WI38 (cell line): ENCODE results near the gene MACROD2.

Source experiments
- H3K4me3 ChIP-seq: 2 replicates; pipeline ENCODE4 v1.5.1; 2011; ENCODE audit warnings: low read depth, mild to moderate bottlenecking, control low read depth, low read length
- CTCF ChIP-seq: IDR thresholded peaks from 2 replicates; pipeline ENCODE4 v1.5.1; 2012; ENCODE audit warnings: low read depth, mild to moderate bottlenecking, control low read depth, low read length

The MACROD2 gene

GRCh38 chr20:14525426-14525825, 530.1 kb downstream of the MACROD2 start:
- no peak for TF ChIP-seq CTCF

GRCh38 chr20:14526891-14527290, 531.6 kb downstream of the MACROD2 start:
- no peak overlapping the region for H3K4me3 ChIP-seq
- no peak for TF ChIP-seq CTCF

More at GRCh38 chr20:14525426-14525825, 530.1 kb downstream of the MACROD2 start:
- no peak overlapping the region for H3K4me3 ChIP-seq

GRCh38 chr20:14531786-14532185, 536.5 kb downstream of the MACROD2 start:
- H3K4me3 ChIP-seq, result no peak overlapping the region
- TF ChIP-seq CTCF, result no peak

GRCh38 chr20:14536738-14537137, 541.4 kb downstream of the MACROD2 start:
- no peak overlapping the region for H3K4me3 ChIP-seq

GRCh38 chr20:14538433-14538832, 543.1 kb downstream of the MACROD2 start:
- H3K4me3 ChIP-seq, result no peak overlapping the region
- no peak for TF ChIP-seq CTCF

More at GRCh38 chr20:14536738-14537137, 541.4 kb downstream of the MACROD2 start:
- no peak for TF ChIP-seq CTCF

- no peak overlapping the region for H3K4me3 ChIP-seq
- TF ChIP-seq CTCF, result no peak
Measured at GRCh38 chr20:14543040-14543439, 547.7 kb downstream of the MACROD2 start.

- no peak for TF ChIP-seq CTCF
- no peak overlapping the region for H3K4me3 ChIP-seq
Measured at GRCh38 chr20:14544688-14545087, 549.4 kb downstream of the MACROD2 start.
